Neural progenitor cell (in vitro differentiated cells): ENCODE measurements around the gene EPHA10.

Source experiments
- EZH2 ChIP-seq: fragments of 200-600 bp; sonication (generic); IDR thresholded peaks from 2 replicates; pipeline ENCODE4 v1.6.1; 2017; ENCODE audit warnings: antibody characterized with exemption, mild to moderate bottlenecking, moderate library complexity
- EZH2phosphoT487 ChIP-seq: fragments of 200-600 bp; sonication (generic); IDR thresholded peaks from 2 replicates; pipeline ENCODE4 v1.6.1; 2017; ENCODE audit warnings: antibody characterized with exemption
- TF ChIP-seq, protein P1 (sequence below): fragments of 200-600 bp; sonication (generic); IDR thresholded peaks from 2 replicates; pipeline ENCODE4 v1.5.1; 2017; ENCODE audit warnings: antibody characterized with exemption, mild to moderate bottlenecking

DNA sequence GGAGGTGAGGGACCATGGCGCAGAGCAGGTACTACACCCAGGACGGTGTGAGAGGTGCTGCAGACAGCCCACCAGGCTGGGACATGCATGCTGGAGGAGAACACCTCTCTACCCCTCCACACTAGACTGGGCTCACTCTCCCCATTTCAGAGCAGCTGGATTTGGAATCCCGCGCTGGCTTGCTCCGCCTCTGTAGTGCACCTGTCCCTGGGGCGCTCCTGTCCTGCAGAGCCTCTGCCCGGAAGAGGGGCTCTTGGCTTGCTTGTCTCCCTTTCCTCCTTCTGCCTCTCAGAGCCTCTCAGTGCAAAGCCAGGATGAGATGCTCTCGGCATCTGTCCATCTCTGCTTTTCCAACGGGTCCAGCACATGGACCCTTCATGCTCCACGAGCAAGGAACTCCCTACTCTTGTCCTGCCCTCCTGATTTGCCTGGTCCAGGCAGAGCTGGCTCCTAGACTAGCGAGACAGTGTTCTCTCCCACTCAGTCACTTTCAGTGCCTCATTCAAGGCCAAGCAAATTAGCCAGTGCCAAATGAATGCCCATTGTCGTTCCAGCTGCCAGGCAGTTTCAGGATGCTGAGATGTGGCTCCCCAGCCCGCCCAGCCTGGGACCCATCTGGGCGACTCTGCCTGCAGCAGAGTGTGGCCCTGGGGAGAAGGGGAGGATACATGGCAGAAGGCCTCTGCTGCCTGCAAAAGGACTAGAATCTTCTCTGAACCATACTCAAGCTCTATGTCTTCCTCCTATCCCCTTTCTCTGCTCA, 38.9 kb downstream of the EPHA10 start:
- TF ChIP-seq EZH2: no peak
- TF ChIP-seq, protein P1, sequence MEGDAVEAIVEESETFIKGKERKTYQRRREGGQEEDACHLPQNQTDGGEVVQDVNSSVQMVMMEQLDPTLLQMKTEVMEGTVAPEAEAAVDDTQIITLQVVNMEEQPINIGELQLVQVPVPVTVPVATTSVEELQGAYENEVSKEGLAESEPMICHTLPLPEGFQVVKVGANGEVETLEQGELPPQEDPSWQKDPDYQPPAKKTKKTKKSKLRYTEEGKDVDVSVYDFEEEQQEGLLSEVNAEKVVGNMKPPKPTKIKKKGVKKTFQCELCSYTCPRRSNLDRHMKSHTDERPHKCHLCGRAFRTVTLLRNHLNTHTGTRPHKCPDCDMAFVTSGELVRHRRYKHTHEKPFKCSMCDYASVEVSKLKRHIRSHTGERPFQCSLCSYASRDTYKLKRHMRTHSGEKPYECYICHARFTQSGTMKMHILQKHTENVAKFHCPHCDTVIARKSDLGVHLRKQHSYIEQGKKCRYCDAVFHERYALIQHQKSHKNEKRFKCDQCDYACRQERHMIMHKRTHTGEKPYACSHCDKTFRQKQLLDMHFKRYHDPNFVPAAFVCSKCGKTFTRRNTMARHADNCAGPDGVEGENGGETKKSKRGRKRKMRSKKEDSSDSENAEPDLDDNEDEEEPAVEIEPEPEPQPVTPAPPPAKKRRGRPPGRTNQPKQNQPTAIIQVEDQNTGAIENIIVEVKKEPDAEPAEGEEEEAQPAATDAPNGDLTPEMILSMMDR: no peak
- TF ChIP-seq EZH2phosphoT487: no peak
